ENCODE results near the gene DNM3. TPM values are rescaled to one million over a fixed set of nuclear protein-coding genes. Genes with fewer than 3 reads are reported as not detected.
A peak's percentile ranks its signal among the peaks of the same experiment; 100 is the strongest.

DNM3 gene
- total RNA-seq, 1 experiment from 2014 or later: 1.3 TPM

DNA sequence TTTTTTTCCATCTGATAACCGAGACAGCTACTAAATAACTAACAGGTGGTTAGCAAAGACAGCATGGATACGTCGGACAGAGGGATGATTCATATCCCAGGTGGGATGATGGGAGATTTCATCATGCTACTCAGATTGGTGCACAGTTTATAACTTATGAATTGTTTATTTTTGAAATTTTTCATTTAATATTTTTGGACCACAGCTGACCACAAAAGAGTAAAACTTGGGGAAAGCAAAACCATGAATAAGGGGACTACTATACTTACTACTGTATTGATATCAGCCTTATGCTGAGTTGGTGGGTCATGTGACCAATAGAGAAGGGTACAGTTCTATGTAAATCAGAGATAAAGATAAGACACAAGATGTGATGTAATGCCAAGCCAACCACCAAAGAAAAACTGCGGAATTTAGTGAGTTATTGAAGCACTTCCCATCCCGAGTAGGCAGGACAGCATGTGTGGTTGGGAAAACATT lies 331.1 kb downstream of the DNM3 start:
- DNase-seq (ENCODE audit: low spot score): no peak

DNA sequence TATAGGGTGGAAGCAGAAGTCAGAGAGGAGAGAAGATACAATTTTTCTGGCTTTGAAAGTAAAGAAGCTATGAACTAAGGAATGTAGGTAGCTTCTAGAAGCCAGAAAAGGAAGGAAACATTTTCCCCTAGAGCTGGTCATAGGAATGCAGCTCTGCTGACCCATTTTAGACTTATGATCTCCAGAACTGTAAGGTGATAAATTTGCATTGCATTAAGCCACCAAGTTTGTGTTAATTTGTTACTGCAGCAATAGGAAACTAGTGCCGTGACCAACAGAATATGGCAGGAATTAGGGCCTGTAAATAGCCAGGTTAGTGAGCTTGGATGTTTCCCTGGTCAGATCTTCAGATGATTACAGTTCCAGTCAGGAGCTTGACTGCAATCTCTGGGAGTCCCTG lies 334.9 kb downstream of the DNM3 start:
- DNase-seq (ENCODE audit: low spot score): no peak

DNA sequence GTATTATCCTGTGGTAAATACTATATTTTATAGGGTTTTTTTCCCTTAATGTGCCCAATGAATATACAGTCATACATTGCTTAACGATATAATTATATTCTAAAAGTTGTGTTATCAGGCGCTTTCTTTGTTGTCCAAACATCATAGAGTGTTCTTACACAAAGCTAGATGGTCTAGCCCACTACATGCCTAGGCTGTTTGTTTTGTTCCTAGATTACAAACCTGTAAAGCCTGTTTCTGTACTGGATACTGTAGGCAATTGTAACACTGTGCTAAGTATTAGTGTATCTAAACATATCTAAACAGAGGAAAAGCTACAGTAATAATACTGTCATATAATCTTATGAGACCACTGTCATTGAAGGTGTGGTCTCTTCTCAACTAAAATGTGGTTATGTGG lies 336.6 kb downstream of the DNM3 start:
- no peak for DNase-seq (ENCODE audit: low spot score)

GRCh38 chr1:172178886-172179285 lies 337.6 kb downstream of the DNM3 start:
- no peak for DNase-seq (ENCODE audit: low spot score)

DNA sequence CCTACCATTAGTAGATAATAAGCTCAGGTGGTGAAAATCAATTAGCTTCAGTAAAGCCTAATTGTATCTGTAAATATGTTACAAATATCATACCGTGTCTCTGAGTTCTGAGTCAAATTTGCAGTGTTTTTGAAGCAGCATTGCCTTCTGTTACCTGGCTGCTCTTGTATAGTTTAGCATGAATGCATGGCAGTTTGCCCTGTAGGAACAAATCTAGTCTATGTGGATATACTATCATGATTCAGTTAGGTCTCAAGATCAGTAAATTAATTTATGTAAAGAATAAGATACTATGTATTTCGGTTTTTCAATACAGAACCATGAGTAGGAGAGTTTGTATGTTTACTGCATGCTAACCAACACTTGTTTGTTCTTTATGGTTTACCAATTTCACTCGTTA lies 338.6 kb downstream of the DNM3 start:
- DNase-seq (ENCODE audit: low spot score): no peak

DNA sequence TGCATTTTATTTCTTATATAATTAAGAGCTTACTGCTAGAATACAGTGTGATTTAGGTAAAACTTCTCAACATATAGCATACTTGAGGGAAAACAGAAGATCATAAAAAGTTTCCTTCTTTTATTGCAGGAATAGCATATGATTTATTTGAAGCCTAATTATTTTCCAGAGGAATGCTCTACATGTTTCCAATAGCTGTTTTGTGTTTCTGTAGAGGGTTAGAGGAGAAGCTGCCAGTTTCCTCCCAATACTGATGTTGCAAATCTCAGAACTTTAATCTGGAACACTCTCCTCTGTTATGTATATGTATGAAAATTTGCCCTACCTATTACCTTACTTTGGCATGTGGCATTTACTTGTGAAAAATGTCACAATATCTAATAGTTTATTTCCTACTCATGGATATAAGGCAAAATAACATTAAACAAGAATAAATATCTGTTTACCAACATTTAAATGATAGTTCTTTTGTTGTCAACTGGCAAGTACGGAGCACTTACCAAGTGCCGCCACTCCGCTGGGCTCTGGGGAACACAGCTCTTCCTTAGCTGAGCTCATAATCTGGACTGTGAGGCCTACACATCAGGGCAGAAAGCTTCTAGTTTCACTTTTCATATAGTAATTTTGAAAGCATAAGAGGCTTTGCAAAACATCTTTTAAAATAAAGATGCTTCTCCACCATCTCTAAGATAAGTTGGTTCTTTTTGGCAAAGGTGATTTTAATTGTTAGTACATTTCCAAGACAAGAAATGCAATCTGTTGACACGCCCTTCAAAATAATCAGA lies 339.4 kb downstream of the DNM3 start:
- peak; percentile 20 for DNase-seq (ENCODE audit: low spot score)

- DNase-seq (ENCODE audit: low spot score): no peak
Measured at GRCh38 chr1:172184506-172185191, 343.4 kb downstream of the DNM3 start.

DNA sequence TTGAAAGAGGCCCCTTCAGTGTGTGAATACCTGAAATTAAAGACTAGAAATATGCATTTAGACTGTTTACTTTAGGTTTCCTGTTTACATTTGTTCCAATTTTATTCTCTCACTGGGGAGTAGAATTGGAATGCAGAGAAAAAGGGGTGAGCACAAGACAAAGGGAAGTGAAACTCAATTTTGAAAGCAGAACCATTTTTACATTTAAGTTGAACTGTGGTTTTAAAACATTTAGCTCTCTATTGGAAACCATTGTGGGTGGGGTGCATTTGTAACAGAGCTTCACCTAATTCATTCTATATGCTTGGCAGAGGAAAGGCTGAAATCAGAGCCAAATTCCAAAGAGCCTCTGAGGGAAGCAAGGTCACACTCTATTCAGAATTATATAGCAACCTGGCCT lies 343.9 kb downstream of the DNM3 start:
- peak; percentile 44 for DNase-seq (ENCODE audit: low spot score)

DNA sequence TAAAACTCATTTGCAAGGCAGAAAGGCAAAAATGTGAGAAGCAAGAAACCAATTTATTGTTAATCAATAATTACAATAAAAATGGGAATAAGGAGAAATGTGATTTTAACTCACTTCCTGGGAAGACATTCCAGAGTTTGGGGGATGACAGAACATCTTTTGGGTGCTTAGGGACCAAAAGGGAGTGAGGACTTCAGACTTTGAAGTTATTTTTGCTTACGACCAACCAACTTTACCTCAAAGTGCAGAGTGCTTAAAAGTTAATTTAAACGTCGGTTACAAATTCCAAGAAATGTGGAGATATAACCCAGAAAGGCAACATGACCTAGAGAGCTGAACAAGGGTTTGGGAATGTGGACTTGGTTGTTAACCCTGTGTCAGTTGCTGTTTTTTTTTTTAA lies 344.7 kb downstream of the DNM3 start:
- DNase-seq (ENCODE audit: low spot score): no peak

DNA sequence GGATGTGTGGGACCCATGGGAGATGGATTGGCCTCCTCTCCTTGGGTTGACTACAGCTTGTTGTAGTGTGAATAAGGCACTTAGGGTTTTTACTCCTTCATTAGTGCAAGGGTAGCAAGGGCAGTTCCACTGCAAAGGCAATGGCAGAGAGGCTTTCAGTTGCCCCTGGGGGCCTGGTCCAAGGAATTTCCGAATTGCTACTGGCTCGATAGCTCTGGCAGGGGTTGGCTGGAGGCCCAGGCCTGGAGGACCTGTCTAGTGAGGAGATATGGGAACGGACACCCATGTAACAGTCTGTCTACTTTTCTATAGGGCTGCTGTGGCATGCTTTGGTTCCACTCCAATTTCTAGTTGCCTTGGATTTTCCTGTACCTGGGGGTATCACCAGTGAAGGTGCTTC lies 360.3 kb downstream of the DNM3 start:
- DNase-seq (ENCODE audit: low spot score): no peak

DNA sequence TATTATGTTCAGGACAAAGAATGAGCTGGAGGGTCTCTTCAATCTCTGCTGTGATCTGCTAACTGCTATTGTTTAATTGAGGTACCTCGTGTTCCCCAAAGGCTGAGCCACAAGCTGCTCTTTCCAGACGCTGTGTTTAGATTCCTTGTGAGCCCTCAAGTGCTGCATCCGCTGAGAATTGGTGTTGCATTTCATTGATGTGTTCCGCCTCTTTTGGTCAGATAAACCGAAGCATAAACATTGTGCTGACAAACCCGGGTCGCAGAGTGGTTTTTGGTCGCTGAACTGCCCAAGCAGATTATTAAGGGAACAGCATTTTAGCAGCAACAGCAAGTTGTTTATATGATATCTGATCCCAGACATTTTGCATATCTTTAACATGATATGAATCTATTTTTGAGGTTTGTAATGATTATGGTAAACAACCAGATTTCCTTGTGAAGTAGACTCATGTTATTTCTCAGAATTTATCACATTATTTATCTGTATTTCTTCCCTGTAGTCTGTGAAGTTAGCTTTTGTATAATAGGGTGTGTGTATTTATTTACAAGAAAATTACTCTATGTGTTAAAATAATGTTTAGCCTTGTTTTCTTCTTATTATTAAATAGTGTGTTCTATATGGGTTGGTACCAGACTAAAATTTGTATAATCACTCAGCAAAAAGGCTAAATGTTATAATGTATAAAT lies 362.0 kb downstream of the DNM3 start:
- DNase-seq (ENCODE audit: low spot score): peak; percentile 88

DNA sequence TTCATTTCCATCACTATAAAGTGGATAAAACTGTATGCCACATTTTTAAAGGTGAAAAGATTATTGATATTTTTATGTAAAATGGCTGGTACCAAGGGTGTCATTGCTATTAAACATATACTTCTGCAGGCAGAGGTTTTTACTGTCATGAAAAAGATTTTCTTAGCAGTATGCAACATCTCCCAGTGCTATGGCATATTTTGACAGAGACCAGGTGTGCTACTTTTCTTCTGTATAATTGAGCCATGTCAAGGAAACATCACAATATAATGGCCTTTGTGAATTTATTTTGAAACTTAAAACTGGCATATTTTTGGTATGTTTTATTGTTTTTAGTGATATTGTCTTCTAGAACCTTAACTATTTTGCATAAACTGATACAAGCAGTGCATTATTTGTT lies 362.6 kb downstream of the DNM3 start:
- no peak for DNase-seq (ENCODE audit: low spot score)

GRCh38 chr1:172206256-172206655 lies 365.0 kb downstream of the DNM3 start:
- no peak for DNase-seq (ENCODE audit: low spot score)

GRCh38 chr1:172208635-172209034 lies 367.3 kb downstream of the DNM3 start:
- DNase-seq (ENCODE audit: low spot score): no peak

- no peak for DNase-seq (ENCODE audit: low spot score)
Measured at GRCh38 chr1:172211221-172211620, 369.9 kb downstream of the DNM3 start.

GRCh38 chr1:172212124-172212523 lies 370.8 kb downstream of the DNM3 start:
- no peak for DNase-seq (ENCODE audit: low spot score)

DNA sequence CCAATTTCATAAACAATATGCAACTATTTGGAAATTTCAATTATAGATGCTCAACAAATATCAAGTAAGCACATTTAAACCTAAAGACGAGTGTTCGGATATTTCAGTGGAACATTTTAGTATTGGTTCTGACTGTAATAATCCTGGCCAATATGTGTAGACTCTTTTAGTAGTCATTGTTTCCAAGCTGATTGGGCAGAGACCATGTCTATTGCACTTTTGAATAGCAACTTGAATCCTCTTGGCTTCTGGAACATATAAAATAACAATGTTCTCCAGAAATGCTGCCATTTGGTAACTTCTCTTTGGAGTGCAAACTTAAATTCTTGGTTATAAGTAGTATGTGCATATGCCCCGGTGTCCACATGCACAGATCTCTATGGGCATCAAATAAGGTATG lies 373.7 kb downstream of the DNM3 start:
- DNase-seq (ENCODE audit: low spot score): no peak

DNA sequence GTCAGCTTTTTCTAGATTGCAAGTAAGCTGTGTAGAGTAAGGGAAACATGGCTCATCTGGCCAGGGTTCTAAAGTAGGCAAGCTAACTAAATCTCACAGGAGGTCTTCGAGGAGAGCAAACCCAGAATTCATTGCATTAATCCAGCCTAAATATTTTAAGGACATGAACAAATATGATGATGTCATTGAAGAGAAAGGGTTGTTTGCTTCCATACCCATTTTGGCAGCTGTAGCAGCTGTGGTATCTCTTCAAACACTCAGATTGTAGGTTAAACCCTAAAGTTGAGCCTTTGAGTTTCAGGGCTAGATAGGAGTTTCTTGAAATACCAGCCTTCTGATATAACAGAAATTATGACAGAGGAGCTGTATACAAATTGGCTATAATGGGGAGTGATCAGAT lies 378.7 kb downstream of the DNM3 start:
- no peak for DNase-seq (ENCODE audit: low spot score)

GRCh38 chr1:172220376-172220775 lies 379.1 kb downstream of the DNM3 start:
- no peak for DNase-seq (ENCODE audit: low spot score)

DNA sequence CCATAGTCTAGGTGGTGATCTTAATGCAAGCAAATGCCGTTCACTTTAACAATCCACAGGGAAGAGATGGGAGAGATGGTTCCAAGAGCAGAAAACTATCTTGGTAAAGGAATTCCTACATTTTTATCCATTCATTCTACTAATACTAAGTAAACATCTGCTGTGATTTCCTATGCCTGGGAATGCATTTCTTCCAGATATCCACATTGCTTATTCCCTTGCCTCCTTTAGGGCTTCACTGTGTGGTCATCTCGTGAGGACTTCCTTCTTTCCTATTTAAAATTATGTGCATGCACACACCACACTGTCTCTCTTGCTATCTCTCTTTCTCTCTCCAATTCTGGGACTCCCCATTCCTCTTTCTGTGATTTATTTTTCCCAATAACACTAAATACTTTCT lies 380.1 kb downstream of the DNM3 start:
- no peak for DNase-seq (ENCODE audit: low spot score)

DNA sequence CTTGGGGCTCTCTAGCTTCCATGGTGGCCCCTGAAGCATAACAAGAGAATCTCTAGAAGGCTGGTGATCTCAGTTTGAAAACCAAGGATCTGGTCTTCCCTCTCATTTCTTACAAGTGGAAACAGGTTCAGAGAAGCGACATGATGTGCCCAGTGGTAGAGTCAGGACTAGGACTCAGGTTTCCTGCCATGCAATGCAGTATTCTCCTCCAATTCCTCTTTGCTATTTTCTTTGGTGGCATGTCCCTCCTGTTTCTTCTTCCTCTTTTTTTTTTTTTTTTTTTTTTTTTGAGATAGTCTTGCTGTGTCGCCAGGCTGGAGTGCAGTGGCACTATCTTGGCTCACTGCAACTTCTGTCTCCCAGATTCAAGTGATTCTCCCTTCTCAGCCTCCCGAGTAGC lies 383.6 kb downstream of the DNM3 start:
- no peak for DNase-seq (ENCODE audit: low spot score)

DNA sequence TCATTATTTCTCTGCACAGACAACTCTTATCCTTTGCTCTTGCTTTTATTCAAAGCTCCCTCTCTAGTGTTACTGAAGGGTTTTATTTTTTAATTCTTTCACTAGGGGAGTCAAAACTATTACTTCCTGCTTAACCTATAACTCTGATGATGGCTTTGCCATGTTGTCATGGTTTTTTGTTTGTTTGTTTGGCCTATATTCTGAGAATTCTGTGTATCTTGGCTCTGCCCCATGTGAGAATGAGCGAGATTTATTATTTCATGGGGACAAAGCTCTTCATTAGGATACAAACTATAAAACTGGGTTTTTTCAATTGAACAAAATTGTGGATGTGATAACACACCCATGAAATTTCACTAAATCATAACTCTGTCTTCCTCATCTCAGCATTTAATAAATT lies 388.6 kb downstream of the DNM3 start:
- no peak for DNase-seq (ENCODE audit: low spot score)

DNA sequence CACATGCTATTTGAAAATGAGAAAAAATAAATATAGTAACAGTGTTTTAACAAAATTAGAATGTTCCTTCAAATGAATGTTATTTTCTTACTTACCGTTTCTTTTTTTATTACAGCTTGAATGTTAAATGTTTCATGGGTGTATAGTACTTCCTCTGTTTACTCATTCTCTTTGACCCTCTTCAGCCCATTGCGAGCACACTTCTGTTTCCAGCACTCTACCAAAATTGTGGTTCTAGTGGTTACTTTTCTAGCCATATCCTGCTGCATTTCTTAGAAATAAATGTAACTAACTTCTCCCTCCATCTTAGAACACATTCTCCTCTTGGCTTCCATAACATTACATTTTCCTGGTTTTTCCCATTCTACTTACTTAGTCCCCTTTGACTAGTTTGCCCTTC lies 389.2 kb downstream of the DNM3 start:
- no peak for DNase-seq (ENCODE audit: low spot score)
